Neural cell (in vitro differentiated cells): ENCODE measurements around the gene BTN2A1. TPM values are rescaled to one million over a fixed set of nuclear protein-coding genes. Genes with fewer than 3 reads are reported as not detected.

Source experiments
- H2AFZ ChIP-seq: fragments of 200-600, 300-800 bp; sonication (generic), shearing (Covaris generic); 2 replicates; pipeline ENCODE4 v1.6.0; 2014; ENCODE audit warnings: low read depth, mild to moderate bottlenecking, antibody characterized with exemption, low read length, moderate library complexity
- H3F3A ChIP-seq: fragments of 200-600 bp; shearing (Covaris generic); 2 replicates; pipeline ENCODE4 v1.6.1; 2016; ENCODE audit warnings: mild to moderate bottlenecking, moderate library complexity, mixed read lengths, antibody characterized with exemption, low read length; ENCODE audit not compliant: insufficient read depth, poor library complexity, severe bottlenecking
- H3K27ac ChIP-seq: fragments of 200-600, 300-800 bp; sonication (generic), shearing (Covaris generic); 2 replicates; pipeline ENCODE4 v1.5.1; 2014; ENCODE audit warnings: mild to moderate bottlenecking, low read length, moderate library complexity
- H3K27me3 ChIP-seq: fragments of 300-800, 200-600 bp; sonication (generic), shearing (Covaris generic); 2 replicates; pipeline ENCODE4 v1.6.0; 2014; ENCODE audit warnings: mild to moderate bottlenecking, low read depth, low read length, moderate library complexity; ENCODE audit not compliant: insufficient read depth
- H3K36me3 ChIP-seq: fragments of 300-800, 200-600 bp; sonication (generic), shearing (Covaris generic); 2 replicates; pipeline ENCODE4 v1.5.1; 2014; ENCODE audit warnings: mild to moderate bottlenecking, antibody characterized with exemption, low read length, moderate library complexity; ENCODE audit not compliant: insufficient read depth
- H3K4me2 ChIP-seq: fragments of 300-800, 200-600 bp; sonication (generic), shearing (Covaris generic); 2 replicates; pipeline ENCODE4 v1.6.0; 2014; ENCODE audit warnings: mild to moderate bottlenecking, low read length
- H3K4me3 ChIP-seq: fragments of 300-800, 200-600 bp; sonication (generic), shearing (Covaris generic); 2 replicates; pipeline ENCODE4 v1.5.1; 2014; ENCODE audit warnings: mild to moderate bottlenecking, low read length, moderate library complexity
- H3K79me2 ChIP-seq: fragments of 200-600 bp; shearing (Covaris generic); replicated peaks from 2 replicates; pipeline ENCODE4 v1.6.0; 2014; ENCODE audit warnings: mild to moderate bottlenecking, low read length, moderate library complexity; ENCODE audit not compliant: insufficient read depth
- H3K9ac ChIP-seq: fragments of 300-800, 200-600 bp; sonication (generic), shearing (Covaris generic); 2 replicates; pipeline ENCODE4 v1.6.1; 2016; ENCODE audit warnings: mild to moderate bottlenecking, low read length, mixed read lengths
- H3K9me2 ChIP-seq: fragments of 200-600 bp; shearing (Covaris generic); 2 replicates; pipeline ENCODE4 v1.6.1; 2016; ENCODE audit warnings: mild to moderate bottlenecking, low read length, mixed read lengths; ENCODE audit not compliant: insufficient read depth
- H3K9me3 ChIP-seq: fragments of 200-600, 300-800 bp; sonication (generic), shearing (Covaris generic); 2 replicates; pipeline ENCODE4 v1.6.1; 2016; ENCODE audit warnings: mild to moderate bottlenecking, mixed run types, low read length, moderate library complexity, mixed read lengths
- H4K20me1 ChIP-seq: fragments of 200-600 bp; shearing (Covaris generic); 2 replicates; pipeline ENCODE4 v1.6.1; 2016; ENCODE audit warnings: mild to moderate bottlenecking, mixed run types; ENCODE audit not compliant: insufficient read depth
- EP300 ChIP-seq: fragments of 450-650 bp; conservative IDR thresholded peaks from 2 replicates; pipeline ENCODE4 v1.6.1; 2014; ENCODE audit warnings: antibody characterized with exemption, mild to moderate bottlenecking, moderate library complexity; ENCODE audit not compliant: poor library complexity, severe bottlenecking
- EZH2 ChIP-seq: fragments of 200-600, 300-800 bp; shearing (Covaris generic), sonication (generic); IDR thresholded peaks from 2 replicates; pipeline ENCODE4 v1.6.1; 2014; ENCODE audit warnings: antibody characterized with exemption, low read length, borderline replicate concordance, mild to moderate bottlenecking; ENCODE audit not compliant: insufficient read depth, poor library complexity, severe bottlenecking
- MXI1 ChIP-seq: fragments of 450-650 bp; conservative IDR thresholded peaks from 2 replicates; pipeline ENCODE4 v1.6.1; 2014; ENCODE audit warnings: antibody characterized with exemption, mild to moderate bottlenecking; ENCODE audit not compliant: poor library complexity, severe bottlenecking
- POLR2AphosphoS5 ChIP-seq: IDR thresholded peaks from 2 replicates; pipeline ENCODE4 v1.6.1; 2012
- RAD21 ChIP-seq: fragments of 450-650 bp; conservative IDR thresholded peaks from 2 replicates; pipeline ENCODE4 v1.6.1; 2014; ENCODE audit warnings: antibody characterized with exemption, mild to moderate bottlenecking, moderate library complexity
- SMC3 ChIP-seq: fragments of 450-650 bp; conservative IDR thresholded peaks from 2 replicates; pipeline ENCODE4 v1.6.1; 2014; ENCODE audit warnings: antibody characterized with exemption, mild to moderate bottlenecking, moderate library complexity; ENCODE audit not compliant: poor library complexity
- TAF1 ChIP-seq: IDR thresholded peaks from 2 replicates; pipeline ENCODE4 v1.6.1; 2012; ENCODE audit warnings: low read depth
- polyA plus RNA-seq: library from polyadenylated mRNA; depleted of rRNA; stranded (reverse); fragments of >200 nt; gene quantifications from 2 replicates; pipeline ENCODE4 v1.2.3, GENCODE V29; 2014
- TF ChIP-seq, protein P1 (sequence below): fragments of 450-650 bp; IDR thresholded peaks from 2 replicates; pipeline ENCODE4 v1.5.1; 2014; ENCODE audit warnings: antibody characterized with exemption, mild to moderate bottlenecking, moderate library complexity; ENCODE audit not compliant: poor library complexity, severe bottlenecking
- TF ChIP-seq, protein P2 (sequence below): IDR thresholded peaks from 2 replicates; pipeline ENCODE4 v1.6.1; 2012; ENCODE audit warnings: borderline replicate concordance

Gene BTN2A1
- polyA plus RNA-seq, 1 donor from 2014 or later = 33.8 TPM

DNA sequence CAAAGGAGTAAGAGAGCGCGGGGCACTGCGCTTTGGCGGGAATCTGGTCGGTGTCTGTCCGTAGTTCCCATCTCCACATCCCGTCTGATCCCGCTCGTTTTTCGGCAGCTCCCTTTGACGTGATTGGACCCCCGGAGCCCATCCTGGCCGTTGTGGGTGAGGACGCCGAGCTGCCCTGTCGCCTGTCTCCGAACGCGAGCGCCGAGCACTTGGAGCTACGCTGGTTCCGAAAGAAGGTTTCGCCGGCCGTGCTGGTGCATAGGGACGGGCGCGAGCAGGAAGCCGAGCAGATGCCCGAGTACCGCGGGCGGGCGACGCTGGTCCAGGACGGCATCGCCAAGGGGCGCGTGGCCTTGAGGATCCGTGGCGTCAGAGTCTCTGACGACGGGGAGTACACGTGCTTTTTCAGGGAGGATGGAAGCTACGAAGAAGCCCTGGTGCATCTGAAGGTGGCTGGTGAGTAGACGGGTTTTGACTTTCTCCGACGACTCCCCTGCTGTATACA lies 43.8 kb downstream of the BTN2A1 start:
- H3K79me2 ChIP-seq = no peaks in the 10 kb centered on the region
- H3K9ac ChIP-seq = no peak overlapping the region
- peaks cover 36% of the 10 kb centered on the region for H3K27me3 ChIP-seq
- no peak overlapping the region for H2AFZ ChIP-seq
- H3K9me2 ChIP-seq = no peaks in the 10 kb centered on the region
- H3F3A ChIP-seq = no peaks in the 10 kb centered on the region
- no peak overlapping the region for H3K27ac ChIP-seq
- TF ChIP-seq EZH2 = peak; percentile 31
- TF ChIP-seq POLR2AphosphoS5 = no peak
- peak overlapping the region; percentile 60 for H3K4me3 ChIP-seq
- no peaks in the 10 kb centered on the region for H3K36me3 ChIP-seq
- no peaks in the 10 kb centered on the region for H4K20me1 ChIP-seq
- no peaks in the 10 kb centered on the region for H3K9me3 ChIP-seq
- no peak overlapping the region for H3K4me2 ChIP-seq

DNA sequence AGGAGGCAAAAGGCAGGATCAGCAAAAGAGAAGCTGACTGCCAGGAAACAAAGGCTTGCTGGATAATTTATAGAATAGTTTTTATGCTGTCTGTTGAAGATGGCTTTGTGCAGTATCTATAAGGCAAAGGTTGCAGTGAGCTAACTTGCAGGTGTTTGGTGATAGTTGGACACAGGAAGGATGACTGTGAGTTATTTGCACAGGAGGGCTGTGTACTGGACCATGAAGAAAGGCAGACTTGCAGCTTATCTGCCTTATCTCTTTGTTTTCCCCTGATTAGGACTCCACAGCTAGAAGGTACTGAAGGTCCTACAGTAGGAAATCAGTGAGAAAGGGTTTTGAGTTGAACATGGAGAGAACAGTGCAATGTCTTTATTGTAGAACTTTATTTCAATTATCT lies 44.4 kb downstream of the BTN2A1 start:
- no peak for TF ChIP-seq EP300
- no peak for TF ChIP-seq MXI1
- TF ChIP-seq EZH2 = no peak
- TF ChIP-seq, protein P1, sequence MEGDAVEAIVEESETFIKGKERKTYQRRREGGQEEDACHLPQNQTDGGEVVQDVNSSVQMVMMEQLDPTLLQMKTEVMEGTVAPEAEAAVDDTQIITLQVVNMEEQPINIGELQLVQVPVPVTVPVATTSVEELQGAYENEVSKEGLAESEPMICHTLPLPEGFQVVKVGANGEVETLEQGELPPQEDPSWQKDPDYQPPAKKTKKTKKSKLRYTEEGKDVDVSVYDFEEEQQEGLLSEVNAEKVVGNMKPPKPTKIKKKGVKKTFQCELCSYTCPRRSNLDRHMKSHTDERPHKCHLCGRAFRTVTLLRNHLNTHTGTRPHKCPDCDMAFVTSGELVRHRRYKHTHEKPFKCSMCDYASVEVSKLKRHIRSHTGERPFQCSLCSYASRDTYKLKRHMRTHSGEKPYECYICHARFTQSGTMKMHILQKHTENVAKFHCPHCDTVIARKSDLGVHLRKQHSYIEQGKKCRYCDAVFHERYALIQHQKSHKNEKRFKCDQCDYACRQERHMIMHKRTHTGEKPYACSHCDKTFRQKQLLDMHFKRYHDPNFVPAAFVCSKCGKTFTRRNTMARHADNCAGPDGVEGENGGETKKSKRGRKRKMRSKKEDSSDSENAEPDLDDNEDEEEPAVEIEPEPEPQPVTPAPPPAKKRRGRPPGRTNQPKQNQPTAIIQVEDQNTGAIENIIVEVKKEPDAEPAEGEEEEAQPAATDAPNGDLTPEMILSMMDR = no peak
- TF ChIP-seq SMC3 = no peak
- no peak for TF ChIP-seq RAD21
- TF ChIP-seq POLR2AphosphoS5 = no peak
- no peak for TF ChIP-seq TAF1
- Histone ChIP-seq H2AFZ (no peak overlapping the region), H3K4me2 (no peak overlapping the region), H3K9ac (no peak overlapping the region), H3K27ac (no peak overlapping the region), H3K9me2 (no peaks in the 10 kb centered on the region), H3K27me3 (peaks cover 36% of the 10 kb centered on the region), H3K36me3 (no peaks in the 10 kb centered on the region), H3K4me3 (no peak overlapping the region), H3K79me2 (no peaks in the 10 kb centered on the region), H3K9me3 (no peaks in the 10 kb centered on the region), H4K20me1 (no peaks in the 10 kb centered on the region), H3F3A (no peaks in the 10 kb centered on the region)

DNA sequence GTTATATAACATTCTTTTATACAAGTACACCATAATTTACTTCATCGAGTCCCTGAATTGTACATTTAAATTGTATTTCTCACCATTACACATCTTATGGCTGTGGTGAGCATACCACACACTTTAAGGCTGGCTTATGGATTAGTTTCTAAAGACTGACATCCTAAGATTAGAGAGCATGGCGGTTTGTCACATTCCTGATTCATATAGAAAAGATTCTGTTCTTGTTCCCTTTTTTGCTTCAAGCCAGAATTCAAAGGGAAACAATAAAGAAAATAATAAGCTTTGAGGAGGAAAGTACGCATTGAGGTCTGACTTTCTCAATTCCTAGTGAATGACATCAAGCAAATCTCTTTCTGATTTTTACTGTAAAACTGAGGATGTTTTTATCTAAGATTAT lies 44.9 kb downstream of the BTN2A1 start:
- no peaks in the 10 kb centered on the region for H3K36me3 ChIP-seq
- TF ChIP-seq EP300 = no peak
- no peak for TF ChIP-seq MXI1
- TF ChIP-seq POLR2AphosphoS5 = no peak
- TF ChIP-seq EZH2 = no peak
- TF ChIP-seq RAD21 = no peak
- no peak for TF ChIP-seq TAF1
- TF ChIP-seq SMC3 = no peak
- TF ChIP-seq, protein P1 = no peak
- TF ChIP-seq, protein P2, sequence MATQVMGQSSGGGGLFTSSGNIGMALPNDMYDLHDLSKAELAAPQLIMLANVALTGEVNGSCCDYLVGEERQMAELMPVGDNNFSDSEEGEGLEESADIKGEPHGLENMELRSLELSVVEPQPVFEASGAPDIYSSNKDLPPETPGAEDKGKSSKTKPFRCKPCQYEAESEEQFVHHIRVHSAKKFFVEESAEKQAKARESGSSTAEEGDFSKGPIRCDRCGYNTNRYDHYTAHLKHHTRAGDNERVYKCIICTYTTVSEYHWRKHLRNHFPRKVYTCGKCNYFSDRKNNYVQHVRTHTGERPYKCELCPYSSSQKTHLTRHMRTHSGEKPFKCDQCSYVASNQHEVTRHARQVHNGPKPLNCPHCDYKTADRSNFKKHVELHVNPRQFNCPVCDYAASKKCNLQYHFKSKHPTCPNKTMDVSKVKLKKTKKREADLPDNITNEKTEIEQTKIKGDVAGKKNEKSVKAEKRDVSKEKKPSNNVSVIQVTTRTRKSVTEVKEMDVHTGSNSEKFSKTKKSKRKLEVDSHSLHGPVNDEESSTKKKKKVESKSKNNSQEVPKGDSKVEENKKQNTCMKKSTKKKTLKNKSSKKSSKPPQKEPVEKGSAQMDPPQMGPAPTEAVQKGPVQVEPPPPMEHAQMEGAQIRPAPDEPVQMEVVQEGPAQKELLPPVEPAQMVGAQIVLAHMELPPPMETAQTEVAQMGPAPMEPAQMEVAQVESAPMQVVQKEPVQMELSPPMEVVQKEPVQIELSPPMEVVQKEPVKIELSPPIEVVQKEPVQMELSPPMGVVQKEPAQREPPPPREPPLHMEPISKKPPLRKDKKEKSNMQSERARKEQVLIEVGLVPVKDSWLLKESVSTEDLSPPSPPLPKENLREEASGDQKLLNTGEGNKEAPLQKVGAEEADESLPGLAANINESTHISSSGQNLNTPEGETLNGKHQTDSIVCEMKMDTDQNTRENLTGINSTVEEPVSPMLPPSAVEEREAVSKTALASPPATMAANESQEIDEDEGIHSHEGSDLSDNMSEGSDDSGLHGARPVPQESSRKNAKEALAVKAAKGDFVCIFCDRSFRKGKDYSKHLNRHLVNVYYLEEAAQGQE = no peak
- peaks cover 36% of the 10 kb centered on the region for H3K27me3 ChIP-seq
- H2AFZ ChIP-seq = no peak overlapping the region
- no peaks in the 10 kb centered on the region for H4K20me1 ChIP-seq
- H3F3A ChIP-seq = no peaks in the 10 kb centered on the region
- H3K9me3 ChIP-seq = no peaks in the 10 kb centered on the region
- H3K4me2 ChIP-seq = no peak overlapping the region
- H3K27ac ChIP-seq = no peak overlapping the region
- H3K79me2 ChIP-seq = no peaks in the 10 kb centered on the region
- H3K9me2 ChIP-seq = no peaks in the 10 kb centered on the region
- H3K4me3 ChIP-seq = no peak overlapping the region
- no peak overlapping the region for H3K9ac ChIP-seq
